GM18499 (cell line): ENCODE results near the gene SPAG16.
"Not testable (repeated sequence)": the region's sequence is repeated elsewhere in the genome, so short reads cannot be mapped to it uniquely, and the experiment has no call there.

Source experiments
- ATAC-seq: cut with Tn5 transposase; IDR thresholded peaks from one replicate; pipeline ENCODE4 v1.9.1; 2021; ENCODE audit warnings: moderate number of reproducible peaks; ENCODE audit not compliant: insufficient read depth, unreplicated experiment

The SPAG16 gene

GRCh38 chr2:213682276-213682675 is 398.0 kb downstream of the SPAG16 start:
- no peak for ATAC-seq

GRCh38 chr2:213688133-213688532 is 403.9 kb downstream of the SPAG16 start:
- ATAC-seq: no peak

- not testable (repeated sequence) for ATAC-seq
These were observed 404.6 kb downstream of the SPAG16 start for GRCh38 chr2:213688825-213689224.

- no peak for ATAC-seq
These were observed 405.3 kb downstream of the SPAG16 start for GRCh38 chr2:213689585-213689984.

- no peak for ATAC-seq
These were observed 407.1 kb downstream of the SPAG16 start for GRCh38 chr2:213691351-213691750.

GRCh38 chr2:213696442-213696841 is 412.2 kb downstream of the SPAG16 start:
- ATAC-seq: peak; percentile 51

- ATAC-seq: not testable (repeated sequence)
These were observed 417.1 kb downstream of the SPAG16 start for GRCh38 chr2:213701365-213701764.

GRCh38 chr2:213703406-213704098 is 419.3 kb downstream of the SPAG16 start:
- no peak for ATAC-seq

GRCh38 chr2:213710164-213710563 is 425.9 kb downstream of the SPAG16 start:
- no peak for ATAC-seq

GRCh38 chr2:213718411-213718810 is 434.1 kb downstream of the SPAG16 start:
- not testable (repeated sequence) for ATAC-seq

GRCh38 chr2:213722565-213722964 is 438.3 kb downstream of the SPAG16 start:
- ATAC-seq: no peak

GRCh38 chr2:213723041-213723560 is 438.8 kb downstream of the SPAG16 start:
- ATAC-seq: no peak

GRCh38 chr2:213723707-213724106 is 439.4 kb downstream of the SPAG16 start:
- no peak for ATAC-seq

GRCh38 chr2:213726101-213726500 is 441.8 kb downstream of the SPAG16 start:
- no peak for ATAC-seq

GRCh38 chr2:213733893-213734292 is 449.6 kb downstream of the SPAG16 start:
- ATAC-seq: peak; percentile 82

GRCh38 chr2:213740453-213740852 is 456.2 kb downstream of the SPAG16 start:
- peak; percentile 81 for ATAC-seq

- ATAC-seq: peak; percentile 86
These were observed 467.2 kb downstream of the SPAG16 start for GRCh38 chr2:213751446-213751845.

GRCh38 chr2:213752575-213752974 is 468.3 kb downstream of the SPAG16 start:
- ATAC-seq: no peak

GRCh38 chr2:213757525-213757924 is 473.3 kb downstream of the SPAG16 start:
- ATAC-seq: no peak

- no peak for ATAC-seq
These were observed 479.1 kb downstream of the SPAG16 start for GRCh38 chr2:213763354-213763753.

GRCh38 chr2:213763963-213764362 is 479.7 kb downstream of the SPAG16 start:
- no peak for ATAC-seq

- no peak for ATAC-seq
These were observed 480.6 kb downstream of the SPAG16 start for GRCh38 chr2:213764849-213765248.
